Measurements from ENCODE around the gene LRRC25.

LRRC25 gene

DNA sequence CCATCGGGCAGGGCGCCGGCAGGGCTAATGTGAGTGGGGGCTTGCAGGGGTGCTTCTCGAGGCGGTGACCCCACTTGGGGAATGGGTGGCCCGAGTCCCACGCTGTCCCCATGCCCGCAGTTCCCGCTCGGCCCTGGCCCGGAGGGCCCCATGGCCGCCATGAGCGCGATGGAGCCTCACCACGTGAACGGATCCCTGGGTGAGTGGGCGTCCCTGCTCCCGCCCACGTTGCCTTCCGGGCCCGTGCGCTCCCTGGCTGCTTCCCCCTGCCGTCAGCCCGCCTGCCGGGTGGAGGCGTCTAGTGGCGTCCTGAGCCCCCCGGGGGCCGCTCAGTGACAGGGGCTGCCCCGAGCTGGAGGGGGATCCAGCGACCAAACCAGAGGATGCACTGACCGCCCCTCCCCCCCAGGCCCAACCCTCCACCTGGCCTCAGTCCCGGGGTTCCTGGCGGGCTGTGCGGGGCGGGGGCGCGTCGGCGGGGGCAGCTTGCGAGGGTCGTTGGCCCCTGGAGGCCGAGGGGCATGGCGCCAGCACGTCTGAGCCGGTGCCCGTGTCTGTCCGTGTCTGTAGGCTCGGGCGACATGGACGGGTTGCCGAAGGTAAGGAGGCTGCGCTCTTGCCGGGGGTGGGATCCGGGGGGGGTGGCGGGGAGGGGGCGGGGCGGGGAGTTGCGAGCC lies 35.7 kb upstream of the LRRC25 start:
- Histone ChIP-seq H3K9ac (ENCODE audit: insufficient read length) (no peak overlapping the region), H3K27ac (peak overlapping the region; percentile 71; the same call in 1 of the 2 replicates), H3K36me3 (ENCODE audit: insufficient read depth, low read length) (peaks cover 17% of the 10 kb centered on the region; the same call in 1 of the 2 replicates), H3K4me3 (peak overlapping the region; percentile 34), H3K9me3 (ENCODE audit: low read depth, low read length) (no peaks in the 10 kb centered on the region)
- no peak for DNase-seq (ENCODE audit: low read depth, low spot score)
- no peak for TF ChIP-seq FOXP2 (optimal IDR thresholded peaks at IDR 0.05; ENCODE audit: control extremely low read depth, extremely low read length, insufficient read depth)
- no peak; the same call in 1 of the 2 replicates for TF ChIP-seq POLR2AphosphoS5 (IDR thresholded peaks at IDR 0.05; ENCODE audit: borderline replicate concordance, low read depth, low read length)
- TF ChIP-seq EZH2 (IDR thresholded peaks at IDR 0.05): no peak

DNA sequence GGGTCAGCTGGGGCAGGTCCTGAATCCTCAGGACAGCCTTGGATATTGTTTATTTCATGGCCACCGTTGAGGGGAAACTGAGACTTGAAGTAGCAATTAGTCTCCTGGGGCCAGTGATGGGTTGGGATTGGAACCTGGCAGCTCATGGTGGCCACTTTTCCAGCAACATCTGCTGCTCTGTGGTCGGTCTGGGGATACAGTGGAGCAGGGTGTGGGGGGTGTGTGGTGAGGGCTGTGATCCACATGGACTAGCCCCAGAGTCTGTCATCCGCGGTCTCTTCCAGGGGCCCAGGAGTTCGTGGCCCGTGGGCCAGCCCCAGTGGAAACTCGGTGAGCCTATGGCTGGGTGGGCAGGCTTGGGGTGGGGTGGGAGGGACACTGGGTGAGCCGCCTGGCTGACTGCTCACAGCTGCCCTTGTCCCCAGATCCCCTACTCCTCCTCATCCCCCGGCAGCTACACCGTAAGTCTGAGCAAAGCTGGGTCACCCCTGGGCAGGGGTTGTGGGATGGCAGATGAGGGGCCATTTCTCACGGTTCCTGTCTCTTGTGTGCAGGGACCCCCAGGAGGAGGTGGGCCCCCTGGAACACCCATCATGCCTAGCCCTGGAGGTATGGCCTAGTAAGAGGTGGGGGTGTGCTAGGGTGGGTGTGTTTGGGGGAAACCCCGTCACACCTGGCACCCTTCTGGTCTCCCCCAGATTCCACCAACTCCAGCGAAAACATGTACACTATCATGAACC lies 35.0 kb upstream of the LRRC25 start:
- Histone ChIP-seq H3K9me3 (ENCODE audit: low read depth, low read length) (no peaks in the 10 kb centered on the region), H3K4me3 (peak overlapping the region; percentile 34), H3K27ac (peak overlapping the region; percentile 71), H3K9ac (ENCODE audit: insufficient read length) (no peak overlapping the region), H3K36me3 (ENCODE audit: insufficient read depth, low read length) (peaks cover 17% of the 10 kb centered on the region; the same call in 1 of the 2 replicates)
- TF ChIP-seq EZH2 (IDR thresholded peaks at IDR 0.05) (no peak), FOXP2 (optimal IDR thresholded peaks at IDR 0.05; ENCODE audit: control extremely low read depth, extremely low read length, insufficient read depth) (no peak), POLR2AphosphoS5 (IDR thresholded peaks at IDR 0.05; ENCODE audit: borderline replicate concordance, low read depth, low read length) (no peak)
- no peak for DNase-seq (ENCODE audit: low read depth, low spot score)

DNA sequence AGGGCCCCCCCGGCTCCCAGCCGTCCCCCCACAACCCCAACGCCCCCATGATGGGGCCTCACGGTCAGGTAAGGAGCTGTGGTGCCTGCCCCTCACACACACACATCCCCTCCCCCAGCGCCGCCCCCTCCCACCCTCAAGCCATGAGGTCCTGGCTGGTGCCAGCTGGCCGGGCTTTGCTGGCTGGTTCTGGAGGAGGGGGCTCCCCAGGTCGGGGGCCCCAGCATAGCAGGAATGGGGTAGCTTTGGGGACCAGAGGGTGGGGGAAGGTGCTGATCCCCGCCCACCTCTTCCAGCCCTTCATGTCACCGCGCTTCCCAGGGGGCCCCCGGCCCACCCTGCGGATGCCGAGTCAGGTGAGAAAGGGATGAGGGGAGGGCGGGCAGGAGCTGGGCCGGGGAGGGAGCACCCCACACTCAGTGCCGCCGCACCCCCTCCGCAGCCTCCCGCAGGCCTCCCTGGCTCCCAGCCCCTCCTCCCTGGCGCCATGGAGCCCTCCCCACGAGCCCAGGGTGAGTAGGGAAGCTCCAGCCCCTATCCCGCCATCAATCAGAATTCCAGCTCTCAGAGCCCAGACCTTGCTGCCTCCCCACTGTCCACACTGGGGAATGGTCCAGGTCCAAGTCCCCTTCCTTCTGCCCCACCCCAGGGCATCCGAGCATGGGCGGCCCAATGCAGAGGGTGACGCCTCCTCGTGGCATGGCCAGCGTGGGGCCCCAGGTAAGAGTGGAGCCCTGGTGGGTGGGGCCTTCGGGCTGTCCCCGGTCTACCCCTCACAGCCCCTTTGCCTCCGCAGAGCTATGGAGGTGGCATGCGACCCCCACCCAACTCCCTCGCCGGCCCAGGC lies 34.2 kb upstream of the LRRC25 start:
- Histone ChIP-seq H3K36me3 (ENCODE audit: insufficient read depth, low read length) (peaks cover 17% of the 10 kb centered on the region; the same call in 1 of the 2 replicates), H3K9ac (ENCODE audit: insufficient read length) (no peak overlapping the region), H3K27ac (peak overlapping the region; percentile 7; the same call in 1 of the 2 replicates), H3K4me3 (no peak overlapping the region), H3K9me3 (ENCODE audit: low read depth, low read length) (no peaks in the 10 kb centered on the region)
- no peak for DNase-seq (ENCODE audit: low read depth, low spot score)
- TF ChIP-seq FOXP2 (optimal IDR thresholded peaks at IDR 0.05; ENCODE audit: control extremely low read depth, extremely low read length, insufficient read depth) (no peak), POLR2AphosphoS5 (IDR thresholded peaks at IDR 0.05; ENCODE audit: borderline replicate concordance, low read depth, low read length) (no peak), EZH2 (IDR thresholded peaks at IDR 0.05) (no peak)

DNA sequence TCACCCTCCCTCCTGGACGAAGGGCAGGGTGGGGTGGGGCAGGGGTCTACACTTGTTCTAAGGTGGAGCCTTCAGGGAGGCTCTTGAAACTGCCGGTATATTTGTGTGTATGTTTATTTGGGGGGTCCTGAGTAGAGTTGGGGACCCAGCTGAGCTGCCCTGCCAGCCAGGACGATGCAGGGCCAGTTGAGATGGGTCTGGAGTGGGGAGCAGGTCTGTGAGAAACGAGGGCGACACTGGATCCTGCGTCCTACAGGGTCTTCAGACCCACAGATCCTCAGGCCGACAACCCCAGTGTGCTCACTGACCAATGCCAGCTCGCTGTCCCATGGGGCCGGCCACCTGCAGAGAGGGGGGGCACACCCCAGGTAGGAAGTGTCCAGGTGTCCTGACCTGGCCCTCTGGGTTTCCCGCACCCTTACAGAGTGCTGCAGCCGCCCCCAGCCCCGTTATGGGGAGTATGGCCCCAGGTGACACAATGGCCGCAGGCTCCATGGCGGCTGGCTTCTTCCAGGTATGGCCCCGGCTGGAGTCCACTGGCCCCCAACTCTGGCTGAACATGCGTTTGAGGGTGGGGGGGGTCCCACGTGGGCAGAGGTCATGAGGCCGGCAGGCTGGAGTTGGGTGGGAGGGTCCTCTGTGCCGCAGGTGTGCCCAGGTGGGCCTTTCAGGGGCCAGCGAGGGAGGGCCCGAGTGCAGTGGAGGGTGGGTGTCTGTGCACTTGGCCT lies 33.2 kb upstream of the LRRC25 start:
- DNase-seq (ENCODE audit: low read depth, low spot score): no peak
- Histone ChIP-seq H3K36me3 (ENCODE audit: insufficient read depth, low read length) (peaks cover 11% of the 10 kb centered on the region; the same call in 1 of the 2 replicates), H3K4me3 (no peak overlapping the region), H3K9ac (ENCODE audit: insufficient read length) (no peak overlapping the region), H3K9me3 (ENCODE audit: low read depth, low read length) (no peaks in the 10 kb centered on the region), H3K27ac (no peak overlapping the region)
- TF ChIP-seq FOXP2 (optimal IDR thresholded peaks at IDR 0.05; ENCODE audit: control extremely low read depth, extremely low read length, insufficient read depth) (no peak), EZH2 (IDR thresholded peaks at IDR 0.05) (no peak), POLR2AphosphoS5 (IDR thresholded peaks at IDR 0.05; ENCODE audit: borderline replicate concordance, low read depth, low read length) (no peak)

DNA sequence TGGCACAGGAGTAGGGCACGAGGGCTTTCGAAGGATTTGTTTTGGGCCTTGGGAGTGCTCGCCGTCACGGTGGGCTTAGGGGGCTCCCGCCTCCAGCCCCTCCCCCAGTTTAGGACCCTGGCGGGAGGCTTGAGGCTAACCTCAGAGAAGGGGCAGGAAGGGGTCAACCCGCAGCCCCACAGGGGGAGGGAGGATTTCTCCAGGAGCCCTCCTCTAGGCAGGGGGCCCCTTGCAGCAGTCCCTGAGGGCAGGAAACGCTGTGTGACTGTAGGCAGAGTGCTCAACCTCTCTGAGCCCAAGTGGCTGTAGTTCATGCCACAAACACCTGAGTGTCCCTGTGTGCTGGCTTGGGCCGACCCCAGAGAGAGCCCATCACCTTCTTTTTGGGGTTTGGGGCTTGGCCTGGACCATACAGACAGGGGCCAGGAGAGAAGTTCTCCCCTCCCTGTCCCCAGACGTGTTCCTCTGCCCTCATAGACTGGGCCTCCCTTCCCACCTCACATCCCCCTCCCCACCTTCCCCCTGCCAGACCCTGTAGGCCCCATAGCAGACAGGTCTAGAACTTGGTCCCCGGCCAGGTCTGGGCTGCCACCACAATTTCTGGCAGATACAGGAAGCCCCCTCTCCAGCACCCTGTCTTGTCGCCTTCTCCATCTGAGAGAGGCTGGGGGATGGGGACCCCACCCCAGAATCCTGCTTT lies 32.4 kb upstream of the LRRC25 start:
- H3K27ac ChIP-seq: peak overlapping the region; percentile 75
- no peak overlapping the region for H3K9ac ChIP-seq (ENCODE audit: insufficient read length)
- H3K4me3 ChIP-seq: peak overlapping the region; percentile 71
- no peaks in the 10 kb centered on the region for H3K9me3 ChIP-seq (ENCODE audit: low read depth, low read length)
- no peak for DNase-seq (ENCODE audit: low read depth, low spot score)
- peaks cover 9% of the 10 kb centered on the region; the same call in 1 of the 2 replicates for H3K36me3 ChIP-seq (ENCODE audit: insufficient read depth, low read length)
- TF ChIP-seq FOXP2 (optimal IDR thresholded peaks at IDR 0.05; ENCODE audit: control extremely low read depth, extremely low read length, insufficient read depth) (peak; percentile 20), POLR2AphosphoS5 (IDR thresholded peaks at IDR 0.05; ENCODE audit: borderline replicate concordance, low read depth, low read length) (no peak)

DNA sequence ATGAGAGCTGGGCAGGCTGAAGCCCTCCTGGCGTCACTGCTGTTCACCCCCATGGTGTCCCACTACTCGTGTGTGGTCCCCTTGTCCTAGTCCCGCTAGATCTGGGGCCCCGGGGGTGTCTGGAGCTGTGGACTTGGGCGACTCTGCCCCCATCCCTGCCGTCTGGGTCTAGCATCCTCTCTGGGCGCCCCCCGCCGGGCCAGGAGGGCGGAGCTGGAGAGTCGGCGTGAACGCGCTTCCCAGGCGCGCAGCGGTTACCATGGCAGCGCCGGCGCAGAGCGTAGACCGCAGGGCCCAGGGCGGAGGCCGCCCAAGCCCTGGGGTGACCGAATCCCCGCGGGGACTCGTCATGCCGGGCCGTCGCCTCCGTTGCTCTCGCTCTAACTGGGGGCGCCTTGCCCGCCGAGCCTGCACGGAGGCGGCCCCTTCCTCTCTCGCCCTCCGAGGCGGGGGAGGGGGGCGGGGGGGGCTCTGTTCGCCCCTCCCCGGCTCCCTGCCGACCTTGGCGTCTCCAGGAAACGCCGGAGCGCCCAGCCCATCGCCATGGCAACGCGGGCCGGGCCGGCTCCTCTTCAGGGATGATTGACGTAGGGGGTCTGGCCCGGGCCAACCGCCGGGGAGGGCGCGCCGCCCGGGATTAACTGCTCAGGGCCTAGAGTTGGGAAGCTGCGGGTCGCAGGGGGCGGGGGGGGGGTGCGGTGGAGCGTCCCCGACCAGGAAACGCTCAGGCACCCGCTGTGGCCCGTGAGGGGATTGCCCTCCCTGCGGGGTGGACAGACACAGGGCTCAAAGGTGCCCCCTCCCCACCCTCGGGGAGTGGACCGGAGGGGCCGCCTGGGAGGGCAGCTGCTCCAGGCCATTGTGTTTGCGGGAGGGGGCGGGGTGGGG lies 31.6 kb upstream of the LRRC25 start:
- Histone ChIP-seq H3K4me3 (peak overlapping the region; percentile 71), H3K27ac (peak overlapping the region; percentile 75), H3K9ac (ENCODE audit: insufficient read length) (no peak overlapping the region), H3K36me3 (ENCODE audit: insufficient read depth, low read length) (peaks cover 4% of the 10 kb centered on the region; the same call in 1 of the 2 replicates), H3K9me3 (ENCODE audit: low read depth, low read length) (no peaks in the 10 kb centered on the region)
- DNase-seq (ENCODE audit: low read depth, low spot score): no peak
- no peak for TF ChIP-seq EZH2 (IDR thresholded peaks at IDR 0.05)
- peak; percentile 75 for TF ChIP-seq FOXP2 (optimal IDR thresholded peaks at IDR 0.05; ENCODE audit: control extremely low read depth, extremely low read length, insufficient read depth)

All from SK-N-MC (cell line).